ENCODE results near the gene PPP1R12A.
"Not testable (repeated sequence)": the region's sequence is repeated elsewhere in the genome, so short reads cannot be mapped to it uniquely, and the experiment has no call there.

GRCh38 chr12:79942846-79943245 lies 7.9 kb upstream of the PPP1R12A start:
- TF ChIP-seq CTCF, POLR2A (IDR thresholded peaks at IDR 0.05): not testable (repeated sequence)
